GM18858 (cell line): ENCODE data around the gene PDE6A.
"Not testable (repeated sequence)": the region's sequence is repeated elsewhere in the genome, so short reads cannot be mapped to it uniquely, and the experiment has no call there.

Experiments used
- ATAC-seq: cut with Tn5 transposase; IDR thresholded peaks from one replicate; pipeline ENCODE4 v1.9.1; 2021; ENCODE audit not compliant: unreplicated experiment

The PDE6A gene

GRCh38 chr5:149953436-149954121, 9.0 kb upstream of the PDE6A start:
- ATAC-seq, result no peak

- no peak for ATAC-seq
Observed at GRCh38 chr5:149951138-149951749, 6.7 kb upstream of the PDE6A start.

- ATAC-seq, result no peak
Observed at GRCh38 chr5:149948993-149949392, 4.4 kb upstream of the PDE6A start.

GRCh38 chr5:149946118-149946517, 1.5 kb upstream of the PDE6A start:
- ATAC-seq, result no peak

- not testable (repeated sequence) for ATAC-seq
Observed at GRCh38 chr5:149943177-149943949, 1.2 kb downstream of the PDE6A start.

- ATAC-seq, result not testable (repeated sequence)
Observed at GRCh38 chr5:149942741-149943169, 1.8 kb downstream of the PDE6A start.

- ATAC-seq, result no peak
Observed at GRCh38 chr5:149942199-149942598, 2.4 kb downstream of the PDE6A start.

- ATAC-seq, result no peak
Observed at GRCh38 chr5:149941795-149942194, 2.8 kb downstream of the PDE6A start.

- ATAC-seq, result no peak
Observed at GRCh38 chr5:149940941-149941644, 3.5 kb downstream of the PDE6A start.

GRCh38 chr5:149940077-149940574, 4.5 kb downstream of the PDE6A start:
- peak; percentile 51 for ATAC-seq

- no peak for ATAC-seq
Observed at GRCh38 chr5:149939546-149939945, 5.0 kb downstream of the PDE6A start.

GRCh38 chr5:149938791-149939358, 5.7 kb downstream of the PDE6A start:
- ATAC-seq, result no peak

- ATAC-seq, result no peak
Observed at GRCh38 chr5:149938279-149938678, 6.3 kb downstream of the PDE6A start.

- ATAC-seq, result no peak
Observed at GRCh38 chr5:149937610-149938009, 7.0 kb downstream of the PDE6A start.

- ATAC-seq, result no peak
Observed at GRCh38 chr5:149936700-149937091, 7.9 kb downstream of the PDE6A start.

GRCh38 chr5:149936044-149936699, 8.4 kb downstream of the PDE6A start:
- ATAC-seq, result no peak

- no peak for ATAC-seq
Observed at GRCh38 chr5:149935431-149935901, 9.1 kb downstream of the PDE6A start.

- no peak for ATAC-seq
Observed at GRCh38 chr5:149932445-149933350, 11.9 kb downstream of the PDE6A start.

- no peak for ATAC-seq
Observed at GRCh38 chr5:149931992-149932436, 12.6 kb downstream of the PDE6A start.
